ENCODE data around the gene SIN3B. TPM values are rescaled to one million over a fixed set of nuclear protein-coding genes. Genes with fewer than 3 reads are reported as not detected.
A peak's percentile ranks its signal among the peaks of the same experiment; 100 is the strongest.

SIN3B gene
- polyA plus RNA-seq, 12 donors = 29.9 to 62.6 (median 36.1) TPM; not detected in 1

GRCh38 chr19:16887353-16888265, 58.4 kb downstream of the SIN3B start:
- DNase-seq = no peak

DNA sequence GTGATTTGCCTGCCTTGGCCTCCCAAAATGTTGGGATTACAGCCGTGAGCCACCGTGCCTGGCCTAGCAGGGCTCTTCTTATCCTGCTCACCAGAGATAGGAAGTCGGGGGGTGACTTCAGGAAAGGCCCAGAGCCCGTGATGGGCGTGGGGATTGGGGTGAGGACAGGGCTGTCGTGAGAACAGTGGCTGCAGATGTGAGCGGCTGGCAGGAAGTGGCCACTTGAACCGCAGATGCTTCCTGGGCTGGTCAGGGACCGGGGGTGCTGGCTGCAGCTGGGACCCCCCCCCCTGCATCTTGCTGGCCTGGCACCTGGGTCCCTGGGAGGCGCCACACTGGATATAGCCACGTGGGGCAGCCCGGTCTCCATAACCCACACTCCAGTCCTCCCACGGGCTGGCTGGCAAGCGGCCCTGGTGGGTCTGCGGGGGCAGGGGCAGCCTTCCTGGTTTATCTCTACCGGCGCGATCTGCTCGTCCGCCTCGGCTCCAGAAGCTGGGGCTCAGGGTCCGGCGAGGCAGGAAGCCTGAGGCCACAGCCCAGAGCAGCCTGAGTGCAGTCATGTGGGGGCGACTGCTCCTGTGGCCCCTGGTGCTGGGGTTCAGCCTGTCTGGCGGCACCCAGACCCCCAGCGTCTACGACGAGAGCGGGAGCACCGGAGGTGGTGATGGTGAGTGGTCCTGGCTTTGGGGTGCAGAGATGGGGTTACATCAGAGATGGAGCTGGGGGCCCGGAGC, 59.6 kb downstream of the SIN3B start, which contains the start of gene F2RL3:
F2RL3 (plus strand) TSS at position 371 of the 737 bp plus-strand sequence; CDS start at position 562, 191 bp downstream.
- DNase-seq = no peak

DNA sequence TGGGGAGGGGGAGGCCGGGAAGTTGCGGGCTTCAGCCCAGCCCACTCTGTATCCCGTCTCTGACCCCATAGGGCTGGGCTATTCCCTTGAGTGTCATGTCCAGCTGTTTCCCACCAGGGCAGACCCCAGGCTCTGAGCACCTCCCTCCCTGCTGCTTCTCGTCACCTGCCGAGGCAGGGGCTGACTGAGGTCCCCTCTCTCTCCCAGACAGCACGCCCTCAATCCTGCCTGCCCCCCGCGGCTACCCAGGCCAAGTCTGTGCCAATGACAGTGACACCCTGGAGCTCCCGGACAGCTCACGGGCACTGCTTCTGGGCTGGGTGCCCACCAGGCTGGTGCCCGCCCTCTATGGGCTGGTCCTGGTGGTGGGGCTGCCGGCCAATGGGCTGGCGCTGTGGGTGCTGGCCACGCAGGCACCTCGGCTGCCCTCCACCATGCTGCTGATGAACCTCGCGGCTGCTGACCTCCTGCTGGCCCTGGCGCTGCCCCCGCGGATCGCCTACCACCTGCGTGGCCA, 60.2 kb downstream of the SIN3B start:
- no peak for DNase-seq

DNA sequence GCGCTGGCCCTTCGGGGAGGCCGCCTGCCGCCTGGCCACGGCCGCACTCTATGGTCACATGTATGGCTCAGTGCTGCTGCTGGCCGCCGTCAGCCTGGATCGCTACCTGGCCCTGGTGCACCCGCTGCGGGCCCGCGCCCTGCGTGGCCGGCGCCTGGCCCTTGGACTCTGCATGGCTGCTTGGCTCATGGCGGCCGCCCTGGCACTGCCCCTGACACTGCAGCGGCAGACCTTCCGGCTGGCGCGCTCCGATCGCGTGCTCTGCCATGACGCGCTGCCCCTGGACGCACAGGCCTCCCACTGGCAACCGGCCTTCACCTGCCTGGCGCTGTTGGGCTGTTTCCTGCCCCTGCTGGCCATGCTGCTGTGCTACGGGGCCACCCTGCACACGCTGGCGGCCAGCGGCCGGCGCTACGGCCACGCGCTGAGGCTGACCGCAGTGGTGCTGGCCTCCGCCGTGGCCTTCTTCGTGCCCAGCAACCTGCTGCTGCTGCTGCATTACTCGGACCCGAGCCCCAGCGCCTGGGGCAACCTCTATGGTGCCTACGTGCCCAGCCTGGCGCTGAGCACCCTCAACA, 60.8 kb downstream of the SIN3B start:
- no peak for DNase-seq

- no peak for DNase-seq
Observed at GRCh38 chr19:16890461-16891184, 61.4 kb downstream of the SIN3B start.

DNA sequence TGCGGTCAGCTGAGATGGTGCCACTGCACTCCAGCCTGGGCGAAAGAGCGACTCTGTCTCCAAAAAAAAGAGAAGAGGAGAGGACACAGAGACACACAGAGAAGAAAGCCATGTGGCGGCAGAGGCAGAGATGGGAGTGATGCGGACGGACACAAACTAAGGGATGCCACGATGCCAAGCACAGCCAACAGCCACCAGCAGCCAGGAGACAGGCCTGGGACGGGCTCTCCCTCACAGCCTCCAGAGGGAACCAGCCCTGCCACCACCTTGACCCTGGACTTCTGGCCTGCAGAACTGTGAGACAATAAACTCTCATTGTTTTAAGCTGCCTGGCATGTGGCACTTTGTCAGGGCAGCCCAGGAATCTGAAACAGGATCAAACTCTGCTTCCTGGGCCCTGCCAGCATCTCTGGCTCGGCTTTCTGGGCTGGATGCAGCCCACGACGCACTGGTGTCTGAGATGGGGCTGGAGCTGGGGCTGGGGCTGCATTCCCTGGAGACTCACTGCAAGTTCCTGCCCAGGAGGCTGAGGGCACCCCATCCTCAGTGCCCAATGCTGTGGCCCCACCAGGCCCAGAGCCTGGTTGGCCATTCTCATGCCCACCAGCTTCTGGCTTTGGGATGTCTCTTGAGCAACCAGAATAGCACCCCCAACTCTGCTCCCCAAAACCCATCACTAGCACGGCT, 62.6 kb downstream of the SIN3B start:
- no peak for DNase-seq

DNA sequence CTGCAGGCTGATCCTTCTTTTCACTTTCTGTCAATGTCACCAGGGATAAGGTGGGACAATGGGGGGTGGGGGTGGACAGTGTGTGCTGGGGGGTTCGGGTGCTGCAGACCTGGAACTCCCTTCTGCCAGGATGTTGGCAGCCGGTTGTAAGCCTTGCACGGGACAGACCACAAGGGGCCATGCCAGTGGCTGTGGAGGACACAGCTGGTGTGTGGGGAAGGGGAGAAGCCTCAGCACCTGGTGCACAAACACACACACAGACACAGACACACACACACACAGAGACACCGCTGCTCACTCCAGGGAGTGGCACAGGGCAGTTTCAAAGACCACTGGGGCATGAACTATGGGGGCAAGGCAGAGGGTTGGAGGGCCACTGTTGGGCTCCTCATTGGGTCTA, 63.2 kb downstream of the SIN3B start:
- DNase-seq = no peak

DNA sequence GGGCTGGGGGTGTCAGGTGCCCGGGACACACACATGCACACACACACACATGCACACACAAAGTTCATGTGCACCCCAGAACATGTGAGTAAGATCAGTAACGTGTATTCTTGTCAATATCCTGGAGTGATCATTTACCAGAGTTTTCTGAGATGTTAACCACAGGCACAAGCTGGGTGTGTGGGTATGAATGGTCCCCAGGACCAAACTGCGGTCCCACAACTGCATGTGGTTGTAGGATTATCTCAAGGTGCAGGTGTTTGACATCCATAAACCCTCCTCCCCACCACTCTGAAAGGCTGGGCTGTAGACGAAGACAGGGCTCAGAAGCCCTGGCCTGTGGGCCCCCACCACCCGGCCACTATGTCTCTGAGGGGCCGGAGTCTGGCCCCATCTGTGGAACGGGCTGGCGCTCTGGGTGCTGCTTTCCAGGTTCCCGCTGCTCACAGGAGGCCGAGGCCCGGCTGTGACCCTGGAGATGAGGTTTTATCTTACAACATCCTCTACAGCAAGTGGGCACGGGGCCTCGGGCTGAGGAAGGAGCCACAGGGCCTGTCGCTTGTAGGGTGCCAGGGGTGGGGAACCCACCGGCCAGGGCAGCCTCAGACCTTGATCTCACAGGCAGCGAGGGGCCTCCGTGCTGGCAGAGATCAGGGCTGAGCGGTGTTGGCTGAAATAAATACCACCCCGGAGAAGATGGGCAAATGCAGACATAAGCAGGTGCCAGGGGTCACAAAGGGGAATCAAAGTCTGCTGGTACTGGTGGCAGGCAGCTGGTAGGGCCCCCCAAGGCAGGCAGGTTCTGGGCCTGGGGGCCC, 63.9 kb downstream of the SIN3B start:
- DNase-seq = no peak

- no peak for DNase-seq
Observed at GRCh38 chr19:16893686-16893989, 64.4 kb downstream of the SIN3B start.

DNA sequence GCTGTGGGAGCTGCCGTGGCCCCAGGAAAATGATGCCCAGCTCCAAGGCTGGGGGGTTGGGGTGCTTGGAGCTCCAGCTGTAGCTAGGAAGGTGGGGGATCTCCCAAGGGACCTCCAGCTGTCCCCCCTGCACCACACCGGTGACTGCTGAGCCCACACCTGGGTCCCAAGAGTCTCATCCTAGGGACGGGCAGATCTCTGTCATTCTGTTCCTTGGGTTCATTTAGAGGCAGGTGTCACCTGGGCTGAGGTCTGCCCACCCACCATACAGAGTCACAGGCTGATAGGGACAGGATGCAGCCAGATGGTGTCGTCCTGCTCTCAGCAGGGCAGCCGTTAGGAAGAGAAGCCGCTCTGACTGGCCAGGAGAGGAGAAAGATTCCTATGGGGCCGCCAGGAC, 64.9 kb downstream of the SIN3B start:
- no peak for DNase-seq

GRCh38 chr19:16895467-16896145, 66.4 kb downstream of the SIN3B start:
- DNase-seq = no peak

- no peak for DNase-seq
Observed at GRCh38 chr19:16896146-16897028, 67.2 kb downstream of the SIN3B start.

GRCh38 chr19:16897029-16897855, 68.0 kb downstream of the SIN3B start:
- DNase-seq = peak; percentile 72

GRCh38 chr19:16897856-16898161, 68.6 kb downstream of the SIN3B start:
- DNase-seq = no peak

GRCh38 chr19:16898361-16899015, 69.3 kb downstream of the SIN3B start:
- no peak for DNase-seq

DNA sequence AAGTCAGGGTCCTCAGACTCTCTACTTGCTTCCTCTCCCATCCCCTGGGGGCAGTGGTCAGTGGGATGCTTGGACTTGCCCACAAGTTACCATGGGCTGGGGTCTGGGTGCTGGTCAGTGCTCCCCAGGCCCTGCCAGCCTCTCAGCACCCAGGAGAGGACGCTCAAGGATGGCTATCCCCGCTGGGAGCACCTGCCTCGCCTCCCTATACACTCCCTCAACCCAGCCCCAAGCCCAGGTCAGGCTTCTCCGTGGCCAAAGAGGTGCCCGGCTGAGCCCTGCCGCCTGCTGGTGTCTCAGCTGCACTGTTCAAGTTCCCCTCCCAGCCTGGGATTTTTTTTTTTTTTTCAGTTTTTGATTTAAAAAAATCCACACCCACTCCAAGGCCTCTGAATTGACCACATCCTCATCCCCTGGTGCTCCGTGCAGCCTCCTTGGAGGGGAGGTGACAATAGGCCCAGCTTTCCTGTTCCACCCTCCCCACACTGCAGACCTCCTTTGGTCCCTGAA, 70.4 kb downstream of the SIN3B start:
- DNase-seq = no peak

Data from muscle of arm (tissue), 12 donors.